NCI-H2227 (cell line): ENCODE results near the gene ZNF200.

ENCODE experiments used
- DNase-seq: peaks from one replicate; lab custom pipeline; 2025; ENCODE audit not compliant: unreplicated experiment; lab: John Stamatoyannopoulos, UW

The ZNF200 gene

DNA sequence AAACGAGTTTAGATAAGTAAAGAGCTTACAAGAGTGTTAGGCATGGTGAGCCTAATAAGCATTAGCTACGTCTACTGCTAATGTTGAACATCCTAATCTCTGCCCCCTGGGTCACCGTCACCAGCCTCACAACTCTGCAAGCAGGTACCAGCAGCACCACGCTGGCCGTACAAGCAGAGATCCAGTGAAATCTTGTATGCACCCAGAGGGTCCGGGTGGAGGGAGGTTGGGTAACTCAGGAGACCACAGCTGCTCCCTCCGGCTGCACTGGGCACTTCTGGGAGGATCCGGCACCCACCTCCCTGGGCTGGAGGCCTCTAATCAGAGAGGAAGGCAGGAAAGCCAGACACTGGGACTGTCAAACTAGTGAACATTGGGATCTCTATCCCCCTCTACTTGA is 55.3 kb downstream of the ZNF200 start:
- no peak for DNase-seq

GRCh38 chr16:3175157-3176093 is 59.5 kb downstream of the ZNF200 start:
- peak; percentile 70 for DNase-seq

DNA sequence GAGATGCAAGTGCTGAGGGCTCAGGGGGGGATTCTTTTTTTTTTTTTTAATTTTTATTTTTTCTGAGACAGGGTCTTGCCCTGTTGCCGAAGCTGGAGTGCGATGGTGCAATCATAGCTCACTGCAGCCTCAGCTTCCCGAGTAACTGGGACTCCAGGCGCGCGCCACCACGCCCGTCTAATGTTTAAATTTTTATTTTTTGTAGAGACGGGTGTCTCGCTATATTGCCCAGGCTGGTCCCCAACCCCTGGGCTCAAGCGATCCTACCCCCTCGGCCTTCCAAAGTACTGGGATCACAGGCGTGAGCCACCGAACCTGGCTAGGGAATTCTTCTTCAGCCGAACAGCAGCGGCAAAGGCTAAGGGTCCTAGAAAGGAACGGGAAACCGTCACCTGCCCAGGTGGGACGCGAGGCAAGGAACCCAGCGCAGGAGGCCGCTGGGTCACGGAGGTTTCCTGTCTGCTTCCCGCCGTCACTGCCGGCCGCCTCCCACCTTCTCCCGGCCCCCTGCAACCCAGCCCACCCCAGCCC is 60.3 kb downstream of the ZNF200 start:
- DNase-seq, result no peak

DNA sequence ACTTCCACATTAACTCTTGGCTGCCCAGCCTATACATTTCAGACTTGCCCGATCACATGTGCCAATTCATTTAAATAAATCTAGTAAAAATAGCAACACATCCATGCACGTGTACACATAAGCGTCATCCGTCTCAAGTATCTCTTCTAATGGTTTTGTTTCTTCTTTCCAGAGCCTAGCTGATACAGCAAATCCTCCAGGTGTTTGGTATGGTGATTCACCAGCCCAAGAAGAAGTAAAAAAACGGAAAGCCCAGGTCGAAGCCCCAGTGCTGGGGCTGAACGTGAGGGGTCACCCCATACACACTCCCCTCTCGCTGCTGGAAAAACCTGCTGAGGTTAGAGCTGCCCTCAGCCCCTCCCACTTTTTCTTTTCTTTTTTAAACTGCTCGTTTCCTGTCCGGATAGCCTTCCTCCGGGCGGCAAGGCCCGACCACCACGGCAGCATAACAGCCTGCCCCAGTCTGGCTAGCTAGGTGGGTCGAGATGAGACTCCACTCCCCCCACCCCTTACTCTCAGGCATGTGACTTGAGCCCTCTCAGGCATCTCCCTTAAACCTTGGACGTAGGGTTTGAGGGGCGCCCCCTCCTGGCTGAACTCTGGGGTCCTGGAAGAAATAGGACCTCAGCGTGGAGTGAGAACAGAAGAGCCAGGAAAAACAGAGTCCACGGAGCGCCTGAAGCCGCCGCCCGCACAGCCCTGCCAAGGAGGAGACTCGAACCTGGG is 60.9 kb downstream of the ZNF200 start:
- DNase-seq, result peak; percentile 62
